Uterus (tissue), 4 donors: Measurements from ENCODE around the gene UPB1. TPM values are rescaled to one million over a fixed set of nuclear protein-coding genes. Genes with fewer than 3 reads are reported as not detected.

ENCODE experiments used
- DNase-seq, 2 donors: peaks; one replicate each; pipeline ENCODE4 v3.0.0-alpha.2; 2019 to 2020
- H3K27ac ChIP-seq, 2 donors: fragments of 200-600 bp; sonication (generic); 1 replicate in 1 of 2; 2 replicates in 1 of 2; pipeline ENCODE4 v1.5.1; 2016 to 2018
- H3K27me3 ChIP-seq, 2 donors: fragments of 200-600 bp; sonication (generic); one replicate each; pipeline ENCODE4 v1.5.1; 2018 to 2019; ENCODE audit warnings: control low read depth in 1 of 2
- H3K36me3 ChIP-seq, 2 donors: fragments of 200-600 bp; sonication (generic); one replicate each; pipeline ENCODE4 v1.5.1; 2019; ENCODE audit warnings: control low read depth in 1 of 2
- H3K4me1 ChIP-seq, 2 donors: fragments of 200-600 bp; sonication (generic); one replicate each; pipeline ENCODE4 v1.5.1; 2018 to 2019; ENCODE audit warnings: control low read depth in 1 of 2
- H3K4me3 ChIP-seq, 2 donors: fragments of 200-600 bp; sonication (generic); 1 replicate in 1 of 2; 2 replicates in 1 of 2; pipeline ENCODE4 v1.5.1; 2018 to 2019; ENCODE audit warnings: mild to moderate bottlenecking in 1 of 2
- H3K9me3 ChIP-seq, 2 donors: fragments of 200-600 bp; sonication (generic); one replicate each; pipeline ENCODE4 v1.5.1; 2019; ENCODE audit warnings: control low read depth in 1 of 2
- POLR2A ChIP-seq, 2 donors: fragments of 450-650 bp; IDR thresholded peaks; one replicate each; pipeline ENCODE4 v1.6.1; 2016; ENCODE audit warnings: antibody characterized with exemption in 2 of 2, mild to moderate bottlenecking in 1 of 2, moderate library complexity in 1 of 2
- intact Hi-C: fragments of 100-400 bp; cut with DNase I; formaldehyde crosslinking; loops from one replicate; pipeline ENCODE4 v1.15.1; 2023; ENCODE audit warnings: low total_unique reads
- total RNA-seq, 4 donors: library from RNA; depleted of rRNA in 3 of 4; stranded (reverse); fragments of >200 nt in 3 of 4; gene quantifications; one replicate each; pipeline versions ENCODE4 v1.1.0 to v1.2.4, GENCODE V29; 2014 to 2023
- TF ChIP-seq, protein P1 (sequence below), 4 experiments: fragments of 200-600 bp in 2 of 4; fragments of 450-650 bp in 2 of 4; sonication (generic) in 2 of 4; IDR thresholded peaks; one replicate each; pipeline ENCODE4 v1.5.1; 2016 to 2019; ENCODE audit warnings: antibody characterized with exemption in 4 of 4, mild to moderate bottlenecking in 2 of 4, moderate library complexity in 1 of 4
- donor health status: DM: yes; HTN: yes; CAD: no.

The UPB1 gene
- total RNA-seq, 4 donors from 2014 or later, result 0.83 to 2.7 TPM; not detected in 2

DNA sequence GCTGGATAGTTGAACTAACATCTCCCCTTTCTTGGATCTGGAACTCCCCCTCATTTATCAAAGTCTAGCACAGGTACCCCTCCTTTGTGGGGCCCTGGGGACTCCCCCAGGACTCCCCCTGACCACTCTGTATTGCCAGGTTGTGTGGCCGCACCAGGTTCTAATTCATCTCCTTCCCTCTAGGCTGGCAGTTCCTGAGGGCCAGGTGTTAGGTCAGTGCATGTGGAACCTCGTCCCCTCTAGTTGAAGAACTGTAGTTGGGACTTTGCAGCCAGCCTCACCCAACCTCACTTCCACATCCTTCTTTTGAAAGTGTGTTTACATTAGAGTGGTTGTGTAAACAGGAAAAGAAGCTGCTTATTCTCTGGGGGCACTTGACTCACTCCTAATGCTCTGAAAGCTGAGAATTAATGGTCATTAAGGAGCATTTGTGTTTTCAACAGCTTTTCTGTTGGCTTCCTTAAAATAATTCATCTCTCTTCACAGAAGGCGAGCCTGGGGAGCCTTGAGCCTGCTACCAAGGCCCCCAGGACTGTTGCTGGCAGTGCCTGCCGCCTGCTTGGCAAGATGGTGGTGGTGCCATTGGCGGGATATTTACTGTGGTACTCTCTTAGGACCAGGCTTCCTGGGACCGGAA lies 11.8 kb downstream of the UPB1 start:
- no peak for DNase-seq
- Histone ChIP-seq H3K27ac (no peak overlapping the region), H3K27me3 (no peaks in the 10 kb centered on the region), H3K9me3 (no peaks in the 10 kb centered on the region), H3K4me3 (no peak overlapping the region), H3K36me3 (no peaks in the 10 kb centered on the region), H3K4me1 (no peaks in the 10 kb centered on the region)
- TF ChIP-seq, protein P1, sequence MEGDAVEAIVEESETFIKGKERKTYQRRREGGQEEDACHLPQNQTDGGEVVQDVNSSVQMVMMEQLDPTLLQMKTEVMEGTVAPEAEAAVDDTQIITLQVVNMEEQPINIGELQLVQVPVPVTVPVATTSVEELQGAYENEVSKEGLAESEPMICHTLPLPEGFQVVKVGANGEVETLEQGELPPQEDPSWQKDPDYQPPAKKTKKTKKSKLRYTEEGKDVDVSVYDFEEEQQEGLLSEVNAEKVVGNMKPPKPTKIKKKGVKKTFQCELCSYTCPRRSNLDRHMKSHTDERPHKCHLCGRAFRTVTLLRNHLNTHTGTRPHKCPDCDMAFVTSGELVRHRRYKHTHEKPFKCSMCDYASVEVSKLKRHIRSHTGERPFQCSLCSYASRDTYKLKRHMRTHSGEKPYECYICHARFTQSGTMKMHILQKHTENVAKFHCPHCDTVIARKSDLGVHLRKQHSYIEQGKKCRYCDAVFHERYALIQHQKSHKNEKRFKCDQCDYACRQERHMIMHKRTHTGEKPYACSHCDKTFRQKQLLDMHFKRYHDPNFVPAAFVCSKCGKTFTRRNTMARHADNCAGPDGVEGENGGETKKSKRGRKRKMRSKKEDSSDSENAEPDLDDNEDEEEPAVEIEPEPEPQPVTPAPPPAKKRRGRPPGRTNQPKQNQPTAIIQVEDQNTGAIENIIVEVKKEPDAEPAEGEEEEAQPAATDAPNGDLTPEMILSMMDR (IDR thresholded peaks at IDR 0.05), result no peak
- TF ChIP-seq POLR2A (IDR thresholded peaks at IDR 0.05), result no peak
- intact Hi-C loops, result no loop called here

DNA sequence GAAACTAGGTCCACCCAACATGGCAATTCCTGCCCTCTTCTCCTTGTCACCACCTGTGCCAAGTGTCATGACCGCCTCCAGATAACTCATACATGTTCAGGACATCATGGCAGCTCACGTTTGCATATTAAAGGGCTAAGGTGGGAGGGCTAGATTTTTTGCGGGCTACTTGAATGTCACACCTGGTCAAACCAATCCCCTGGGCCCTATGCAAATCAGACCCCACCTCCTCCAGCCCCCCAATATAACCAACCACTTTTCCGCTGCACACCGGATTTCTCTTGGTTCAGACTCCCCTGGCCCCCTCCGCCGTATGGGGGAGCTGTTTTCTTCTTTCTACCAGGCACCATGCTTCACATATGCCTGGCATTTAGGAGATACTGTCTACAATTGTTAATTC lies 12.6 kb downstream of the UPB1 start:
- no peaks in the 10 kb centered on the region for H3K9me3 ChIP-seq
- no peaks in the 10 kb centered on the region for H3K36me3 ChIP-seq
- no peak for TF ChIP-seq POLR2A (IDR thresholded peaks at IDR 0.05)
- TF ChIP-seq, protein P1 (IDR thresholded peaks at IDR 0.05), result no peak
- intact Hi-C loops, result no loop called here
- no peak for DNase-seq
- no peak overlapping the region for H3K27ac ChIP-seq
- H3K4me1 ChIP-seq, result no peaks in the 10 kb centered on the region
- no peak overlapping the region for H3K4me3 ChIP-seq
- H3K27me3 ChIP-seq, result no peaks in the 10 kb centered on the region

DNA sequence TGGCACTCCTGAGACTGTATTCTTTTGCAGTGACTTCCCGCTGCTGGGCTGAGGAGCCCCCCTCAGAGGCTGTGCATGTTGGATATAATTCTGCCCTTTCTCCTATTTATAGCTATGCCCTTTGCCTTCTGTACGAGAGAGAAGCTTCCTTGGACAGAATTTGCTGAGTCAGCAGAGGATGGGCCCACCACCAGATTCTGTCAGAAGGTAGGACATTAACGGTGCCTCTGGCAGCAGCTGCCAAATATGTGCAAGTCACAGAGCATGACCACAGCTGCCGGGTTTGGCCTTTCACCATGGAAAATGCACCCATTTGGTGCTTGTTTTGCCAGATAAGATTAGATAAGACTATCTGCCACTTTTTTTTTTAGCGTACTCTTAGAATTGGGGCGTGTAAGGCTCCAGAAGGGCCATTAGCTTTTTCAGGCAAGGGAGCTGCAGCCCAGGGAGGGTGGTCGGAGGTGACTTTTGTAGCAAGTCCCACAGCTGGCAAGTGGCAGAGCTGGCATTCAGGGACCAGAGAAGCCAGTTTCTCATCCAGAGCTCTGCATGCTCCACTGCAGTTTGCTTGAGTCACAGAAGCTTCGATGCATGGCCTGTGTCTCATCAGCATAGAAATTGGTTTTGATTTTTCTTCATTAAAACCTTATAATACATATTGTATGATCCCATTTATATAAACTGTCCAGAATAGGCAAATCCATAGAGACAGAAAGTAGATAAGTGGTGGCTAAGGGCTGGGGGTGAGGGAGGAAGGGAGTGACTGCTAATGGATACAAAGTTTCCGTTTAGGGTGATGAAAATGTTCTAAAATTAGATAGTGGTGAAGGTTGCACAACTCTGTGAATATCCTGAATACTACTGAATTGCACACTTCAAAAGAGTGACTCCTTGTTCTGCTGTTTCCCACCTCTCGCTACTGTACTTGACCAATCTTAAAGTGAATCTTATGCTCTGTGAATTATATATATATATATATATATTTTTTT lies 15.8 kb downstream of the UPB1 start:
- Histone ChIP-seq H3K27me3 (no peaks in the 10 kb centered on the region), H3K27ac (no peak overlapping the region), H3K9me3 (no peaks in the 10 kb centered on the region), H3K4me3 (no peak overlapping the region), H3K36me3 (no peaks in the 10 kb centered on the region), H3K4me1 (no peaks in the 10 kb centered on the region)
- TF ChIP-seq, protein P1 (IDR thresholded peaks at IDR 0.05), result no peak
- no peak for TF ChIP-seq POLR2A (IDR thresholded peaks at IDR 0.05)
- no peak for DNase-seq
- intact Hi-C loops, result no loop called here

DNA sequence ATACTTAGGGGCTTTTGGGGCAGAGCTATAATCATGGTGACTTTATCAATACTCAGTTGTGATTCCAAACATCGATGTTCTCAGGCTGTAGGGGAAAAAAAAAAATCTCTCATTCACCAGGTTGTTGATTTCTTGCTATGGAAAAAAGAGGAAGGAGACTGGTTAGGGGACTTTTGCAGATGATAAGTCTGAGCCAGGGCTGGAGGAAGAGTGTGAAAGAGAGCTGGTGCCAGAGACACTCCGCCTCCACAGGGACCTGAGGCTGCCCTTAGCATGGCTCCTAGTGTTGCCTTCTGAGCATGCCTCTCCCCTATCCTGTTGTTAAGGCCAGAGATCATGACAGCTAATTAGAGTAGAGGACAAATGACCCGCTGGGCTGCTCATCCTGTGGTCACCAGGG lies 16.9 kb downstream of the UPB1 start:
- no peak for DNase-seq
- no peaks in the 10 kb centered on the region for H3K27me3 ChIP-seq
- no peak overlapping the region for H3K4me3 ChIP-seq
- no peaks in the 10 kb centered on the region for H3K36me3 ChIP-seq
- intact Hi-C loops, result no loop called here
- no peaks in the 10 kb centered on the region for H3K4me1 ChIP-seq
- TF ChIP-seq, protein P1 (IDR thresholded peaks at IDR 0.05), result no peak
- no peak for TF ChIP-seq POLR2A (IDR thresholded peaks at IDR 0.05)
- H3K9me3 ChIP-seq, result no peaks in the 10 kb centered on the region
- no peak overlapping the region for H3K27ac ChIP-seq
